GM12875 (cell line): Measurements from ENCODE around the gene ANO5.
A peak's percentile ranks its signal among the peaks of the same experiment; 100 is the strongest.

Source experiments
- H3K4me3 ChIP-seq: one replicate; pipeline ENCODE4 v1.5.1; 2011; ENCODE audit warnings: low read depth, low read length, control low read depth
- TF ChIP-seq, protein P1 (sequence below): IDR thresholded peaks from 2 replicates; pipeline ENCODE4 v1.5.1; 2011; ENCODE audit warnings: low read depth, mild to moderate bottlenecking, control low read depth, inconsistent platforms, low read length, moderate library complexity, borderline replicate concordance; ENCODE audit not compliant: insufficient read depth

Gene ANO5

DNA sequence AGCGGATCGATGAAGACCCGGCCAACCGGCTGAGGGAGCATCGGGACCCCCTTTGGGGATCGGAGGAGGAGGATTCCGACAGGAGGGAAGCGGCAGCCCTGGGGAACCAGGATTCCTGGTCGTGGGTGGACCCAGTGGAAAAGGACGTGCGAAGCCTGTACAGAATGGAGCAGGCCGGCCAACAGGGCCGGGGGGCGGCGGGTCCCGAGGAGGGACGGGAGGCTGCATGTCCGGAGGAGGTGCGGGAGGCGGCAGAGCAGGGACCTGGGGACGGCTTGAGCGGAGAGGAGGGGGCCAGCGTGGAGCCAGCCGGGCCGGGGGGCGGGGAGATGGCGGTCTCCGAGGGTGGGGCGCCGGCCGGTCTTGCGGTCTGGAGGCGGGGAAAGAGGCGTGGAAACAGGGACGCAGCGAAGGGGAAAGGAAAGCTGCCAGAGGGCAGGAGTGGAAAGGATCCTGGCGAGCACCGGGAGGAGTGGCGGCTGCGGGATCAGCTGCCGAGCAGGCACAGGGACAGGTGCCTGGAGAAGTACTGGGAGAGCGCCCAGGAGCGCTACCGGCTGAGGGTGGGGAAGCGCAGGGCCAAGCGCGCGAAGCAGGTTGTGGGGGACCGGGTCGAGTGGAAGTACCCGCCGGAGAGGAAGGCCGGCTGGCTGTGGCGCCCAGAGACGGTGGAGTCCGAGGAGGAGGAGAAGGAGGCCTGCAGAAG lies at the start of gene ANO5:
TSS of gene ANO5 (plus strand) at position 444 of the 706 bp plus-strand sequence. CDS start 408 bp downstream, outside the sequence.
- TF ChIP-seq, protein P1, sequence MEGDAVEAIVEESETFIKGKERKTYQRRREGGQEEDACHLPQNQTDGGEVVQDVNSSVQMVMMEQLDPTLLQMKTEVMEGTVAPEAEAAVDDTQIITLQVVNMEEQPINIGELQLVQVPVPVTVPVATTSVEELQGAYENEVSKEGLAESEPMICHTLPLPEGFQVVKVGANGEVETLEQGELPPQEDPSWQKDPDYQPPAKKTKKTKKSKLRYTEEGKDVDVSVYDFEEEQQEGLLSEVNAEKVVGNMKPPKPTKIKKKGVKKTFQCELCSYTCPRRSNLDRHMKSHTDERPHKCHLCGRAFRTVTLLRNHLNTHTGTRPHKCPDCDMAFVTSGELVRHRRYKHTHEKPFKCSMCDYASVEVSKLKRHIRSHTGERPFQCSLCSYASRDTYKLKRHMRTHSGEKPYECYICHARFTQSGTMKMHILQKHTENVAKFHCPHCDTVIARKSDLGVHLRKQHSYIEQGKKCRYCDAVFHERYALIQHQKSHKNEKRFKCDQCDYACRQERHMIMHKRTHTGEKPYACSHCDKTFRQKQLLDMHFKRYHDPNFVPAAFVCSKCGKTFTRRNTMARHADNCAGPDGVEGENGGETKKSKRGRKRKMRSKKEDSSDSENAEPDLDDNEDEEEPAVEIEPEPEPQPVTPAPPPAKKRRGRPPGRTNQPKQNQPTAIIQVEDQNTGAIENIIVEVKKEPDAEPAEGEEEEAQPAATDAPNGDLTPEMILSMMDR, result no peak
- H3K4me3 ChIP-seq, result peak within 1 kb of the TSS; percentile 97

DNA sequence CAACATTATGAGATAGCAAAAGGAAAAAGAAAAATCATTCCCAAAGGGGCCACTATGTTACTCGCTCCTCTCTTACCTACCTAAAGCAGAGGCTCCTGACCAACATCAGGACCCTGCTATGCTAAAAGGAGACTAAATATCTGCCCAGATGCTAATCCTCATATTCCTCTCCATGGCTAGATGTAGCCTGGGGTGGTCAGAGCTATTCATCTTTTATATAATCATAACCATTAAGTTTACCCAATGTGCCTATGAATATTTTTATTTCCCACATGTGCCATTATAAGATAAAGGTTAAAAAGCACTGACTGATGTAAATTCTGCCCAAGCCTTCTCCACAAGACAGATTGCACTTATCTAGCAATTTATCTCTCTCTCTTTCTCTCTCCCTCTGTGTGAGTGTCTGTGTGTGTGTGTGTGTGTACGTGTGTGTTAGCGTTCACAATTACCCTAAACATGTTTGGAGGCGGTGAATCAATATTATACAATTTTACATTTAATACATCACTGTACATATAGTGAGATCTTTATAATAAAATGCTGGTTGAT lies 41.2 kb upstream of the ANO5 start:
- TF ChIP-seq, protein P1, result no peak

GRCh38 chr11:22157531-22157930 lies 35.4 kb upstream of the ANO5 start:
- H3K4me3 ChIP-seq, result no peak overlapping the region
- TF ChIP-seq, protein P1, result no peak

More for the DNA sequence above, 41.2 kb upstream of the ANO5 start:
- no peak overlapping the region for H3K4me3 ChIP-seq

DNA sequence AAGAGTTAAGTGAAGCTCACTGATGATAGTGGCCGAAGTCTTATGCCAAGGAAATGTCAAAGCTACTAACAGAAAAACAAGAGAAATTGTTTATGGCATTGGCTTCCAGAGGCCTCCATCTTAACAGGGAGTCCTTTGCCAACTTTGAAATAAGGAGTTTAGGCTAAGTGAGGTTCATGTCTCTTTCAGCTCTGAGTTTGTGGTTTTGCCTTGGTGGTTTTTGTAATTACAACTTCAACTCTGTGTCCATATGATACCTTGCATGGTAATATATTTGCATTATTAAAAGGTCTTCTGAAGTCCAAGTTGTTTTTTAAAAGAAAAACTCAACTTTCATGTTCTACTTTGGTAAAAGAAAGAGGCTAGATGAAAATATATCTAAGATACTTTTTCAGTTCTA lies 31.4 kb upstream of the ANO5 start:
- TF ChIP-seq, protein P1, result no peak
- no peak overlapping the region for H3K4me3 ChIP-seq

DNA sequence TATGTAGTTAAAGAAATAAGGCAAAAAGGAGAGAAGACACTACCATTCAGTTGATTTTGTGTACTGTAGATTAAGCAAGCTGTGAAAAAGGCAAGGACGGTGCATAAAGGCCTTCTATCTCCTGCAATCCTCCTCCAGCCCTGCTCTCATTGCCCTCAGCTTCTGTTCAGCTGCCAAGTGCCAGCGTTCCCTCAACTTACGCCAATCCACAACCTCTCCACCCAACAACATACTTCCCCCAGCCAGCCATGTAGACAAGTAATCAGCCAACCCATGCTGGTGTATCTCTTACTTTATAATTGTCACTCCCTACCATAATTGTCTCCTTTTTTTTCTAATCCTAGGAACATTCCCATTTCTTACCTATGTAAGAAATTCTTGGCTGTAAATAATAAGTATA lies 30.1 kb upstream of the ANO5 start:
- TF ChIP-seq, protein P1, result no peak
- no peak overlapping the region for H3K4me3 ChIP-seq

DNA sequence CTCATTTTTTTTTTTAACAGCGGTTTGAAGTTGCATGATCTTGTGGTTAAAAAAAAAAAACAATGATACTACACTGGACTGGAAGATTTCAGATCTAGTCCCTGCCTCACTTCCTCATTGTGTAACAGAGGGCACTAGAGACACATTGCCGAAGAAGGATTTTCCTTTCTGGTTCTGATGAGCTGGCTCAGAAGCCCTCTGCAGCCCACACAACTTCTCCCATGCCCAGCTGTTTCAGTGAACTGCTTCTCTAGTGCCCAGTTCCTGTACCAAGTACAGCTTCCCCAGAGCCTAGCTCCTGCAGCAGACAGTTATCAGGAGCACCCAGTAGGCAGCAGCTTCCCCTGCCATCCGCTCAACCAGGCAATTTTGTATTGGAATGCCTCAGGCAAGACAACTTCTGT lies 29.5 kb upstream of the ANO5 start:
- H3K4me3 ChIP-seq, result no peak overlapping the region
- TF ChIP-seq, protein P1, result no peak

GRCh38 chr11:22165087-22165486 lies 27.8 kb upstream of the ANO5 start:
- H3K4me3 ChIP-seq, result no peak overlapping the region
- TF ChIP-seq, protein P1, result no peak
